IMR-90 (cell line): ENCODE data around the gene AJAP1. TPM values are rescaled to one million over a fixed set of nuclear protein-coding genes. Genes with fewer than 3 reads are reported as not detected.

ENCODE experiments used
- ATAC-seq: fragments of 200-7000 bp; cut with Tn5 transposase; 2 replicates; pipeline ENCODE4 v1.9.1; 2020; ENCODE audit warnings: low read depth, mild to moderate bottlenecking, moderate library complexity
- BruUV-seq: library from RNA; stranded (reverse); fragments of 400-500 nt; replicated peaks from 2 replicates; lab custom pipeline; 2021; lab: Mats Ljungman, UMichigan
- CTCF ChIA-PET: fragments of 300-600 bp; formaldehyde crosslinking; extraction: SDS; loops from one replicate; lab custom pipeline; 2021; ENCODE audit warnings: antibody characterized with exemption; lab: Yijun Ruan, JAX
- POLR2A ChIA-PET: fragments of 300-600 bp; sonication (Branson Sonifier 250); formaldehyde crosslinking; loops from one replicate; lab custom pipeline; 2022; ENCODE audit warnings: antibody characterized with exemption; ENCODE audit not compliant: unreplicated experiment; lab: Charles Lee
- DNase-seq: peaks from one replicate; pipeline ENCODE4 v3.0.0; 2013
- H2AFZ ChIP-seq: replicated peaks from 2 replicates; pipeline ENCODE3; 2013; ENCODE audit warnings: low read length, mild to moderate bottlenecking; ENCODE audit not compliant: poor library complexity
- H2AK5ac ChIP-seq: 2 replicates; pipeline ENCODE4 v1.6.1; 2013; ENCODE audit warnings: low read depth, low read length, inconsistent platforms
- H2AK9ac ChIP-seq: replicated peaks from 2 replicates; pipeline ENCODE3; 2013; ENCODE audit warnings: mild to moderate bottlenecking, low read depth, low read length, moderate library complexity; ENCODE audit not compliant: poor library complexity
- H2BK120ac ChIP-seq: 2 replicates; pipeline ENCODE4 v1.6.1; 2013; ENCODE audit warnings: low read depth, low read length, inconsistent platforms
- H2BK15ac ChIP-seq: 3 replicates; pipeline ENCODE4 v1.6.1; 2013; ENCODE audit warnings: low read depth, low read length, inconsistent platforms
- H2BK20ac ChIP-seq: 2 replicates; pipeline ENCODE4 v1.6.1; 2013; ENCODE audit warnings: low read depth, mild to moderate bottlenecking, inconsistent platforms, low read length, moderate library complexity
- H2BK5ac ChIP-seq: 2 replicates; pipeline ENCODE4 v1.6.1; 2013; ENCODE audit warnings: mild to moderate bottlenecking, low read depth, low read length, inconsistent platforms; ENCODE audit not compliant: poor library complexity, severe bottlenecking
- H3K14ac ChIP-seq: replicated peaks from 2 replicates; pipeline ENCODE4 v1.6.1; 2013; ENCODE audit warnings: low read depth, low read length, inconsistent platforms
- H3K18ac ChIP-seq: 2 replicates; pipeline ENCODE4 v1.6.1; 2013; ENCODE audit warnings: low read depth, low read length, control low read depth
- H3K23ac ChIP-seq: 2 replicates; pipeline ENCODE4 v1.6.1; 2013; ENCODE audit warnings: low read depth, low read length, inconsistent platforms
- H3K27ac ChIP-seq: 2 replicates; pipeline ENCODE4 v1.5.1; 2013; ENCODE audit warnings: mild to moderate bottlenecking, control low read depth, low read length; ENCODE audit not compliant: insufficient read depth
- H3K27me3 ChIP-seq: 2 replicates; pipeline ENCODE4 v1.6.1; 2013; ENCODE audit warnings: low read length; ENCODE audit not compliant: control insufficient read depth, insufficient read depth
- H3K36me3 ChIP-seq: 2 replicates; pipeline ENCODE4 v1.6.1; 2013; ENCODE audit warnings: low read length, mixed read lengths; ENCODE audit not compliant: control insufficient read depth, insufficient read depth
- H3K4ac ChIP-seq: 2 replicates; pipeline ENCODE4 v1.6.1; 2013; ENCODE audit warnings: low read depth, low read length, inconsistent platforms
- H3K4me1 ChIP-seq: 2 replicates; pipeline ENCODE4 v1.6.1; 2013; ENCODE audit warnings: low read length, mixed read lengths; ENCODE audit not compliant: control insufficient read depth, insufficient read depth
- H3K4me2 ChIP-seq: 2 replicates; pipeline ENCODE4 v1.6.1; 2013; ENCODE audit warnings: low read depth, mild to moderate bottlenecking, control low read depth, low read length, moderate library complexity
- H3K4me3 ChIP-seq: 2 replicates; pipeline ENCODE4 v1.5.1; 2013; ENCODE audit warnings: low read depth, mild to moderate bottlenecking, control low read depth, low read length, moderate library complexity; ENCODE audit not compliant: insufficient read depth
- H3K56ac ChIP-seq: 2 replicates; pipeline ENCODE4 v1.6.1; 2013; ENCODE audit warnings: low read length, inconsistent platforms; ENCODE audit not compliant: insufficient read depth; ENCODE audit errors: extremely low read depth
- H3K79me1 ChIP-seq, 2 experiments: 2 replicates each; pipeline ENCODE4 v1.6.1; 2013; ENCODE audit warnings: low read length in 2 of 2, inconsistent platforms in 1 of 2, low read depth in 1 of 2
- H3K9ac ChIP-seq: 2 replicates; pipeline ENCODE4 v1.6.1; 2013; ENCODE audit warnings: low read depth, low read length, control low read depth
- H3K9me1 ChIP-seq: 2 replicates; pipeline ENCODE4 v1.6.1; 2013; ENCODE audit warnings: low read length, inconsistent platforms; ENCODE audit not compliant: insufficient read depth
- H3K9me3 ChIP-seq: 2 replicates; pipeline ENCODE4 v1.6.1; 2013; ENCODE audit warnings: low read length; ENCODE audit not compliant: control insufficient read depth, insufficient read depth
- H4K20me1 ChIP-seq: 2 replicates; pipeline ENCODE4 v1.6.1; 2013; ENCODE audit warnings: low read length, inconsistent platforms; ENCODE audit not compliant: insufficient read depth
- H4K5ac ChIP-seq: 2 replicates; pipeline ENCODE4 v1.6.1; 2013; ENCODE audit warnings: mild to moderate bottlenecking, low read depth, low read length, control low read depth
- H4K8ac ChIP-seq, 2 experiments: 2 replicates each; pipeline ENCODE4 v1.6.1; 2013; ENCODE audit warnings: low read depth in 2 of 2, low read length in 2 of 2, control low read depth in 1 of 2, inconsistent platforms in 1 of 2
- H4K91ac ChIP-seq: 2 replicates; pipeline ENCODE4 v1.6.1; 2013; ENCODE audit warnings: low read depth, low read length, inconsistent platforms; ENCODE audit not compliant: insufficient read depth
- CEBPB ChIP-seq: IDR thresholded peaks from 2 replicates; pipeline ENCODE4 v1.6.1; 2012; ENCODE audit warnings: low read depth, low read length, improper control_type of control experiment
- CHD1 ChIP-seq: IDR thresholded peaks from 2 replicates; pipeline ENCODE4 v1.6.1; 2012; ENCODE audit warnings: low read depth, low read length, improper control_type of control experiment
- MAFK ChIP-seq: IDR thresholded peaks from 2 replicates; pipeline ENCODE4 v1.6.1; 2012; ENCODE audit warnings: low read depth, low read length, improper control_type of control experiment
- MAZ ChIP-seq: IDR thresholded peaks from 2 replicates; pipeline ENCODE4 v1.6.1; 2012; ENCODE audit warnings: low read depth, mild to moderate bottlenecking, low read length, improper control_type of control experiment, moderate library complexity, borderline replicate concordance
- MXI1 ChIP-seq: IDR thresholded peaks from 2 replicates; pipeline ENCODE4 v1.6.1; 2012; ENCODE audit warnings: low read depth, mild to moderate bottlenecking, low read length, moderate library complexity, borderline replicate concordance
- NFE2L2 ChIP-seq: fragments of 150-350 bp; IDR thresholded peaks from 2 replicates; pipeline ENCODE4 v1.6.1; 2016; ENCODE audit warnings: low read depth, mild to moderate bottlenecking, low read length
- USF2 ChIP-seq: fragments of 150-350 bp; IDR thresholded peaks from 2 replicates; pipeline ENCODE4 v1.6.1; 2017; ENCODE audit warnings: mild to moderate bottlenecking, antibody characterized with exemption, low read length, low read depth
- WGBS, 2 experiments: methylation state at CpG; one replicate each; pipeline versions ENCODE4 v1.1.5 to v1.1.7; 2013; ENCODE audit warnings: missing lambda C conversion rate in 2 of 2; ENCODE audit not compliant: insufficient read length in 1 of 2; ENCODE audit errors: extremely low coverage in 2 of 2; 5-methylcytosine and 5-hydroxymethylcytosine counted together
- dilution Hi-C: fragments of 300-500 bp; cut with HindIII; formaldehyde crosslinking; loops from one replicate; pipeline ENCODE4 v1.14.3; 2018; ENCODE audit warnings: low sequenced_read_pairs; ENCODE audit not compliant: unreplicated experiment
- in situ Hi-C: fragments of 300-500 bp; cut with MboI; formaldehyde crosslinking; loops from 3 replicates; pipeline ENCODE4 v1.14.3; 2019; ENCODE audit warnings: low sequenced_read_pairs, inconsistent platforms, mixed read lengths
- intact Hi-C: fragments of 100-400 bp; cut with micrococcal nuclease; formaldehyde crosslinking; loops from 2 replicates; pipeline ENCODE4 v1.10.0; 2022
- polyA plus RNA-seq, 3 experiments: library from polyadenylated mRNA; depleted of rRNA; stranded (reverse); fragments of >200 nt; gene quantifications; 2 replicates each; pipeline ENCODE4 v1.2.3, GENCODE V29; 2012; ENCODE audit warnings: low replicate concordance in 1 of 3
- total RNA-seq: library from RNA; depleted of rRNA; stranded (reverse); fragments of >200 nt; gene quantifications from 2 replicates; pipeline ENCODE4 v1.2.3, GENCODE V29; 2012

AJAP1 gene
- total and polyA plus RNA-seq, 2 of the 4 experiments (the other 2 are of a cell fraction) = under 0.01 to 0.02 TPM

- Histone ChIP-seq H3K79me1 (no peaks in the 10 kb centered on the region), H4K8ac (no peak overlapping the region), H2AK5ac (no peak overlapping the region), H3K23ac (no peak overlapping the region), H4K5ac (no peak overlapping the region), H3K4ac (no peak overlapping the region), H2BK5ac (no peak overlapping the region), H2BK15ac (no peak overlapping the region), H4K20me1 (no peaks in the 10 kb centered on the region), H3K9ac (no peak overlapping the region), H2BK20ac (no peak overlapping the region), H2BK120ac (no peak overlapping the region), H3K56ac (no peak overlapping the region), H3K27ac (no peak overlapping the region), H3K4me1 (no peaks in the 10 kb centered on the region), H3K4me3 (no peak overlapping the region), H2AK9ac (no peak overlapping the region), H4K91ac (no peak overlapping the region), H3K36me3 (no peaks in the 10 kb centered on the region), H3K18ac (no peak overlapping the region), H3K27me3 (no peaks in the 10 kb centered on the region), H3K4me2 (no peak overlapping the region), H3K14ac (no peak overlapping the region), H3K9me1 (no peaks in the 10 kb centered on the region), H3K9me3 (peaks cover 30% of the 10 kb centered on the region), H2AFZ (no peak overlapping the region)
- in situ Hi-C loops (no loop called here), intact Hi-C loops (no loop called here), dilution Hi-C loops (no loop called here)
- no peak for ATAC-seq
- POLR2A ChIA-PET = no interaction called here
- no TSS peak for BruUV-seq
- no CpG with 5 or more reads among the region's 5 CpGs for WGBS, 2 experiments
- TF ChIP-seq CHD1 = no peak
- TF ChIP-seq MAZ = no peak
- no peak for TF ChIP-seq CEBPB
- no peak for TF ChIP-seq NFE2L2
- no peak for TF ChIP-seq MAFK
- no peak for TF ChIP-seq USF2
- no peak for TF ChIP-seq MXI1
- CTCF ChIA-PET = no interaction called here
- no peak for DNase-seq
These were observed 133.1 kb downstream of the AJAP1 start for GRCh38 chr1:4787551-4787950.
